VCaP (cell line): ENCODE measurements around the gene PLCD3.

Experiments used
- H3K27ac ChIP-seq: fragments of 450-650 bp; 2 replicates; pipeline ENCODE4 v1.5.1; 2017
- TF ChIP-seq, protein P1 (sequence below): fragments of 450-650 bp; conservative IDR thresholded peaks from 2 replicates; pipeline ENCODE4 v1.5.1; 2017; ENCODE audit warnings: mild to moderate bottlenecking, moderate library complexity

The PLCD3 gene

DNA sequence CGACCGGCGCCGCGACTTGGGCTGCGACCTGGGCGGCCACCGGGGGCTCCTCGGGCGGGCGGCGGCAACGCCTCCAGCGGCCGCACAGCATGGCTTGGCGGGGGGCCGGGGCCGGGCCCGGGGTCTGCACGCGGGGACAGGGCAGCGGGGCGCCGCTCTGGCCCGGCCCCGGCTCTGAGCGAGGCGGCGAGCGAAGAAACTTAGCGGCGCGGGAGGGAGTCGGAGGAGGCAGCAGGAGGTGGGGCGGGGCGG, at the start of gene PLCD3:
TSS of gene PLCD3 (minus strand) at position 196 of the 252 bp plus-strand sequence. CDS start at position 91, 105 bp downstream.
- TF ChIP-seq, protein P1, sequence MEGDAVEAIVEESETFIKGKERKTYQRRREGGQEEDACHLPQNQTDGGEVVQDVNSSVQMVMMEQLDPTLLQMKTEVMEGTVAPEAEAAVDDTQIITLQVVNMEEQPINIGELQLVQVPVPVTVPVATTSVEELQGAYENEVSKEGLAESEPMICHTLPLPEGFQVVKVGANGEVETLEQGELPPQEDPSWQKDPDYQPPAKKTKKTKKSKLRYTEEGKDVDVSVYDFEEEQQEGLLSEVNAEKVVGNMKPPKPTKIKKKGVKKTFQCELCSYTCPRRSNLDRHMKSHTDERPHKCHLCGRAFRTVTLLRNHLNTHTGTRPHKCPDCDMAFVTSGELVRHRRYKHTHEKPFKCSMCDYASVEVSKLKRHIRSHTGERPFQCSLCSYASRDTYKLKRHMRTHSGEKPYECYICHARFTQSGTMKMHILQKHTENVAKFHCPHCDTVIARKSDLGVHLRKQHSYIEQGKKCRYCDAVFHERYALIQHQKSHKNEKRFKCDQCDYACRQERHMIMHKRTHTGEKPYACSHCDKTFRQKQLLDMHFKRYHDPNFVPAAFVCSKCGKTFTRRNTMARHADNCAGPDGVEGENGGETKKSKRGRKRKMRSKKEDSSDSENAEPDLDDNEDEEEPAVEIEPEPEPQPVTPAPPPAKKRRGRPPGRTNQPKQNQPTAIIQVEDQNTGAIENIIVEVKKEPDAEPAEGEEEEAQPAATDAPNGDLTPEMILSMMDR = no peak
- H3K27ac ChIP-seq = peak within 1 kb of the TSS; percentile 74

- no peak overlapping the region for H3K27ac ChIP-seq
- TF ChIP-seq, protein P1 = no peak
These were observed 45.2 kb upstream of the PLCD3 start for GRCh38 chr17:45177563-45177962.

- TF ChIP-seq, protein P1 = no peak
- H3K27ac ChIP-seq = no peak overlapping the region
These were observed 43.4 kb upstream of the PLCD3 start for GRCh38 chr17:45175759-45176115.

- H3K27ac ChIP-seq = no peak overlapping the region
- TF ChIP-seq, protein P1 = no peak
These were observed 40.4 kb upstream of the PLCD3 start for GRCh38 chr17:45172541-45173286.

DNA sequence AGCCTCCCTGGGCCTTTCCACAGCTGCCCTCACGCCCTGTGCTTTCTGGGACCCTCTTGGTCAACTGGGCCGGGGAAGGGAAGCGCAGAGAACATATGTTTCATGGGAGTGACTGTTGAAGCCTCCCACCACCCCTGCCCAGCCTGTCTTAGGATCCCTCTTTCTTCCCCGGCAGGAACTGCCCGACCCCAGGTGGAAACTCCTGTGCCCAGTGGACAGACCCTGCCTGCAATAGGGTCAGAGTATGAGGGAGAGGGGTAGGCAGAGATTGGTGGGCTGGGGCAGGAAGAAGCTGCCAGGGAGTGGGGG, 39.9 kb upstream of the PLCD3 start:
- no peak overlapping the region for H3K27ac ChIP-seq
- TF ChIP-seq, protein P1 = no peak

- TF ChIP-seq, protein P1 = no peak
- peak overlapping the region; percentile 8; the same call in 1 of the 2 replicates for H3K27ac ChIP-seq
These were observed 39.3 kb upstream of the PLCD3 start for GRCh38 chr17:45171338-45172231.

DNA sequence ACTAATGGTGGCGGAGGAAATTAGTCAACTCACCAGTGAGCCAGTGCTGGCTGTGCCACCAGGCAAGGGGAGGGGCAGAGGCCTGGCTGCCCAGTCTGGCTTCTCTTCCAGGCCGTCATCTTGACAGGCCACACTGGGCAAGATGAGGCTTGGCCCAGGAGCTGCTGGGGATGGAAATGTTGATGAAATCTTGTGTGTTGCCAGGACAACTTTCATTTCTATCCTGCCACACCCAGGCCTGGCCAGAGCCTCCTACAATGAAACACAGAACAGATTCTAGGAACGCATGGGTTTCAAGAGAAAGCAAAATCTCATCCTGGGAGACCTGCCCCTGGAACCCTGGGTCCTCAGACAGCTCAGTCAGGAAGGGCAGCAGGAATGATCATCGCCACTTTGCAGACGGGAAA, 38.6 kb upstream of the PLCD3 start:
- TF ChIP-seq, protein P1 = no peak
- H3K27ac ChIP-seq = peak overlapping the region; percentile 8; the same call in 1 of the 2 replicates
